Thyroid gland (tissue), 4 donors: Measurements from ENCODE around the gene DLG1.

ENCODE experiments used
- POLR2A ChIP-seq, 2 donors: fragments of 450-650 bp; IDR thresholded peaks; one replicate each; pipeline ENCODE4 v1.6.1; 2017; ENCODE audit warnings: antibody characterized with exemption in 2 of 2, mild to moderate bottlenecking in 2 of 2, moderate library complexity in 1 of 2
- TF ChIP-seq, protein P1 (sequence below), 6 experiments: fragments of 200-600 bp in 3 of 6; fragments of 450-650 bp in 3 of 6; sonication (generic) in 3 of 6; IDR thresholded peaks; one replicate each; pipeline ENCODE4 v1.5.1; 2016 to 2019; ENCODE audit warnings: antibody characterized with exemption in 6 of 6, mild to moderate bottlenecking in 2 of 6, inconsistent platforms in 1 of 6, moderate library complexity in 1 of 6

DNA sequence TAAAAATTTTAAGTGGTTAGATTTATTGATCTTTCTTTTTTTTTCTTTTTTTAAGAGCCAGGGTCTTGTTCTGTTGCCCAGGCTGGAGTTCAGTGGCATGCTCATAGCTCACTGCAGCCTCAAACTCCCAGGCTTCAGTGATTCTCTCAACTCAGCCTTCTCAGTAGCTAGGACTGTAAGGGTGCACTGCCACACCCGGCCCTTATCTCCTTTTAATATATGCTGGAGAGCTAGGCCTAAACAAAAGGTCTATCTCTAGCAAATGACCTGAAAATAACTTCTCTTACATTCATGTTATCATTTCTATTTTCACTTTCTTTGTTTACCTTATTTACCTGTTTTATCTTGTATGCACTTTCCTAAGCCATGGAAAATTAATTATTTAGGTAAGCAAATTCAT lies 233.6 kb downstream of the DLG1 start:
- no peak for TF ChIP-seq POLR2A (IDR thresholded peaks at IDR 0.05)
- TF ChIP-seq, protein P1, sequence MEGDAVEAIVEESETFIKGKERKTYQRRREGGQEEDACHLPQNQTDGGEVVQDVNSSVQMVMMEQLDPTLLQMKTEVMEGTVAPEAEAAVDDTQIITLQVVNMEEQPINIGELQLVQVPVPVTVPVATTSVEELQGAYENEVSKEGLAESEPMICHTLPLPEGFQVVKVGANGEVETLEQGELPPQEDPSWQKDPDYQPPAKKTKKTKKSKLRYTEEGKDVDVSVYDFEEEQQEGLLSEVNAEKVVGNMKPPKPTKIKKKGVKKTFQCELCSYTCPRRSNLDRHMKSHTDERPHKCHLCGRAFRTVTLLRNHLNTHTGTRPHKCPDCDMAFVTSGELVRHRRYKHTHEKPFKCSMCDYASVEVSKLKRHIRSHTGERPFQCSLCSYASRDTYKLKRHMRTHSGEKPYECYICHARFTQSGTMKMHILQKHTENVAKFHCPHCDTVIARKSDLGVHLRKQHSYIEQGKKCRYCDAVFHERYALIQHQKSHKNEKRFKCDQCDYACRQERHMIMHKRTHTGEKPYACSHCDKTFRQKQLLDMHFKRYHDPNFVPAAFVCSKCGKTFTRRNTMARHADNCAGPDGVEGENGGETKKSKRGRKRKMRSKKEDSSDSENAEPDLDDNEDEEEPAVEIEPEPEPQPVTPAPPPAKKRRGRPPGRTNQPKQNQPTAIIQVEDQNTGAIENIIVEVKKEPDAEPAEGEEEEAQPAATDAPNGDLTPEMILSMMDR (IDR thresholded peaks at IDR 0.05): no peak
